ENCODE data around the gene FAM241B.

DNA sequence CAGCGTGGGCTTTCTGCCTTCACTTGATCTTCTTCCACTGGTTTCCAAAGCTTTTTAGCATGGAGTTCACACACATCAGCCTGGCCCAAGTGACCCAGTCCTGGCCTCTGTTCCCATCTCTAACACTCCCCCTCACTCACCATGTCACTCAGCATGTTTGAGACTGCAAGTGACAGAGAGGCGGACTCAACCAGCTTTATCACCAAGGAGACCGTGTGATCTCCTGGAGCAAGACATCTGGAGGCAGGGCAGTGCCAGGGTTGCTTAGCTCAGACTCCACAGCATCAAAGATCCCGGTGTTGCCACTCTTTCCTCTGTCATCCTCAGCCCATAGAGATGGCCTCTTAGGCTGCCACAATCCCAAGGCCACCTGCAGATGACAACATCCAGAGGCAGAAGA, 39.4 kb downstream of the FAM241B start:
- TF ChIP-seq EZH2 (IDR thresholded peaks at IDR 0.05; ENCODE audit: borderline replicate concordance, low read length), result no peak
- TF ChIP-seq, protein P1, sequence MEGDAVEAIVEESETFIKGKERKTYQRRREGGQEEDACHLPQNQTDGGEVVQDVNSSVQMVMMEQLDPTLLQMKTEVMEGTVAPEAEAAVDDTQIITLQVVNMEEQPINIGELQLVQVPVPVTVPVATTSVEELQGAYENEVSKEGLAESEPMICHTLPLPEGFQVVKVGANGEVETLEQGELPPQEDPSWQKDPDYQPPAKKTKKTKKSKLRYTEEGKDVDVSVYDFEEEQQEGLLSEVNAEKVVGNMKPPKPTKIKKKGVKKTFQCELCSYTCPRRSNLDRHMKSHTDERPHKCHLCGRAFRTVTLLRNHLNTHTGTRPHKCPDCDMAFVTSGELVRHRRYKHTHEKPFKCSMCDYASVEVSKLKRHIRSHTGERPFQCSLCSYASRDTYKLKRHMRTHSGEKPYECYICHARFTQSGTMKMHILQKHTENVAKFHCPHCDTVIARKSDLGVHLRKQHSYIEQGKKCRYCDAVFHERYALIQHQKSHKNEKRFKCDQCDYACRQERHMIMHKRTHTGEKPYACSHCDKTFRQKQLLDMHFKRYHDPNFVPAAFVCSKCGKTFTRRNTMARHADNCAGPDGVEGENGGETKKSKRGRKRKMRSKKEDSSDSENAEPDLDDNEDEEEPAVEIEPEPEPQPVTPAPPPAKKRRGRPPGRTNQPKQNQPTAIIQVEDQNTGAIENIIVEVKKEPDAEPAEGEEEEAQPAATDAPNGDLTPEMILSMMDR (IDR thresholded peaks at IDR 0.05; ENCODE audit: low read length), result no peak
